Suprapubic skin (tissue), 4 donors: ENCODE results near the gene HRK. TPM values are rescaled to one million over a fixed set of nuclear protein-coding genes. Genes with fewer than 3 reads are reported as not detected.
A peak's percentile ranks its signal among the peaks of the same experiment; 100 is the strongest.

Experiments used
- DNase-seq, 2 donors: peaks; one replicate each; pipeline ENCODE4 v3.0.0-alpha.2; 2019; ENCODE audit warnings: low spot score in 2 of 2
- H3K27ac ChIP-seq: fragments of 200-600 bp; sonication (generic); one replicate; pipeline ENCODE4 v1.5.1; 2019
- H3K27me3 ChIP-seq: fragments of 200-600 bp; sonication (generic); one replicate; pipeline ENCODE4 v1.5.1; 2019
- H3K36me3 ChIP-seq: fragments of 200-600 bp; sonication (generic); one replicate; pipeline ENCODE4 v1.5.1; 2019
- H3K4me1 ChIP-seq: fragments of 200-600 bp; sonication (generic); one replicate; pipeline ENCODE4 v1.5.1; 2019
- H3K4me3 ChIP-seq: fragments of 200-600 bp; sonication (generic); one replicate; pipeline ENCODE4 v1.5.1; 2019; ENCODE audit warnings: mild to moderate bottlenecking
- H3K9me3 ChIP-seq: fragments of 200-600 bp; sonication (generic); one replicate; pipeline ENCODE4 v1.5.1; 2019
- CTCF ChIP-seq, 2 donors: fragments of 200-600 bp in 1 of 2; fragments of 450-650 bp in 1 of 2; sonication (generic) in 1 of 2; IDR thresholded peaks; one replicate each; pipeline ENCODE4 v1.5.1; 2016 to 2019; ENCODE audit warnings: antibody characterized with exemption in 2 of 2, mild to moderate bottlenecking in 1 of 2, moderate library complexity in 1 of 2
- EP300 ChIP-seq: sonication (generic); formaldehyde crosslinking; IDR thresholded peaks from one replicate; pipeline ENCODE4 v1.6.1; 2017; ENCODE audit warnings: antibody characterized with exemption
- POLR2A ChIP-seq, 2 donors: fragments of 450-650 bp; IDR thresholded peaks; one replicate each; pipeline ENCODE4 v1.6.1; 2017; ENCODE audit warnings: antibody characterized with exemption in 2 of 2, mild to moderate bottlenecking in 2 of 2, moderate library complexity in 2 of 2
- POLR2AphosphoS5 ChIP-seq, 3 donors: sonication (generic); formaldehyde crosslinking; IDR thresholded peaks; one replicate each; pipeline ENCODE4 v1.6.1; 2017; ENCODE audit warnings: antibody characterized with exemption in 3 of 3
- WGBS: methylation state at CpG from one replicate; pipeline ENCODE4 v1.1.5; 2018; 5-methylcytosine and 5-hydroxymethylcytosine counted together
- total RNA-seq, 4 donors: library from RNA; depleted of rRNA; stranded (reverse); fragments of >200 nt; gene quantifications; one replicate each; pipeline ENCODE4 v1.1.0, GENCODE V29; 2016

The HRK gene
- total RNA-seq, 4 donors from 2014 or later, result not detected

- WGBS, result 100% methylated on average over 1 of the region's 1 CpG
- Histone ChIP-seq H3K36me3 (no peaks in the 10 kb centered on the region), H3K4me3 (no peak overlapping the region), H3K9me3 (no peaks in the 10 kb centered on the region), H3K4me1 (peaks cover 28% of the 10 kb centered on the region), H3K27me3 (no peaks in the 10 kb centered on the region), H3K27ac (no peak overlapping the region)
- no peak for TF ChIP-seq EP300
- no peak for TF ChIP-seq CTCF (IDR thresholded peaks at IDR 0.05)
- no peak for TF ChIP-seq POLR2A (IDR thresholded peaks at IDR 0.05)
- no peak for TF ChIP-seq POLR2AphosphoS5 (IDR thresholded peaks at IDR 0.05)
- DNase-seq, result no peak
Measured at GRCh38 chr12:116915326-116915725, 34.1 kb upstream of the HRK start.

- H3K4me1 ChIP-seq, result peaks cover 16% of the 10 kb centered on the region
- DNase-seq, result peak; percentile 78 to 88
- TF ChIP-seq EP300 (no peak), POLR2AphosphoS5 (IDR thresholded peaks at IDR 0.05) (peak in 1 of 3 donors; percentile 48), POLR2A (IDR thresholded peaks at IDR 0.05) (peak in 1 of 2 donors; percentile 34), CTCF (IDR thresholded peaks at IDR 0.05) (no peak)
- H3K4me3 ChIP-seq, result peak within 1 kb of the TSS; percentile 99
- H3K27ac ChIP-seq, result peak within 1 kb of the TSS; percentile 92
- H3K9me3 ChIP-seq, result no peaks in the 10 kb centered on the region
- 0% methylated on average over 16 of the region's 82 CpGs for WGBS
- H3K27me3 ChIP-seq, result no peaks in the 10 kb centered on the region
- no peaks in the 10 kb centered on the region for H3K36me3 ChIP-seq
Measured at GRCh38 chr12:116910645-116911451, 29.6 kb upstream of the HRK start, which contains the start of gene FBXW8. Gene FBXW8, plus strand, starts transcription at chr12:116910950. Its CDS starts 88 bp downstream, at chr12:116911038.

- H3K4me3 ChIP-seq, result peak overlapping the region; percentile 99
- H3K36me3 ChIP-seq, result no peaks in the 10 kb centered on the region
- TF ChIP-seq POLR2A (IDR thresholded peaks at IDR 0.05) (no peak), EP300 (no peak), CTCF (IDR thresholded peaks at IDR 0.05) (no peak), POLR2AphosphoS5 (IDR thresholded peaks at IDR 0.05) (no peak)
- H3K27ac ChIP-seq, result no peak overlapping the region
- no peaks in the 10 kb centered on the region for H3K27me3 ChIP-seq
- no peak for DNase-seq
- peaks cover 16% of the 10 kb centered on the region for H3K4me1 ChIP-seq
- WGBS, result 65% methylated on average over 4 of the region's 4 CpGs
- no peaks in the 10 kb centered on the region for H3K9me3 ChIP-seq
Measured at GRCh38 chr12:116910280-116910644, 29.0 kb upstream of the HRK start.

GRCh38 chr12:116906285-116906684 is 25.0 kb upstream of the HRK start:
- TF ChIP-seq CTCF (IDR thresholded peaks at IDR 0.05), result no peak
- no peak for TF ChIP-seq POLR2A (IDR thresholded peaks at IDR 0.05)
- TF ChIP-seq POLR2AphosphoS5 (IDR thresholded peaks at IDR 0.05), result no peak
- TF ChIP-seq EP300, result no peak
- H3K4me1 ChIP-seq, result peaks cover 2% of the 10 kb centered on the region
- 84% methylated on average over 4 of the region's 4 CpGs for WGBS
- H3K9me3 ChIP-seq, result no peaks in the 10 kb centered on the region
- H3K27ac ChIP-seq, result no peak overlapping the region
- no peak overlapping the region for H3K4me3 ChIP-seq
- DNase-seq, result no peak
- H3K36me3 ChIP-seq, result no peaks in the 10 kb centered on the region
- peaks cover 13% of the 10 kb centered on the region for H3K27me3 ChIP-seq

- no peak for DNase-seq
- Histone ChIP-seq H3K4me3 (no peak overlapping the region), H3K27ac (no peak overlapping the region), H3K9me3 (no peaks in the 10 kb centered on the region), H3K4me1 (no peaks in the 10 kb centered on the region), H3K36me3 (no peaks in the 10 kb centered on the region), H3K27me3 (peaks cover 32% of the 10 kb centered on the region)
- WGBS, result 81% methylated on average over 4 of the region's 4 CpGs
- TF ChIP-seq POLR2A (IDR thresholded peaks at IDR 0.05) (no peak), EP300 (no peak)
Measured at GRCh38 chr12:116903818-116904217, 22.6 kb upstream of the HRK start.
